SK-N-SH (cell line): ENCODE results near the gene SPO11. TPM values are rescaled to one million over a fixed set of nuclear protein-coding genes. Genes with fewer than 3 reads are reported as not detected.

ENCODE experiments used
- CTCF ChIA-PET: fragments of 300-600, 350-600 bp; formaldehyde crosslinking; extraction: SDS; loops from one replicate; lab custom pipeline; 2021; lab: Yijun Ruan, JAX
- POLR2A ChIA-PET: fragments of 350-600 bp; sonication (Branson Sonifier 250); formaldehyde crosslinking; extraction: SDS; loops from one replicate; lab custom pipeline; 2020; ENCODE audit warnings: antibody characterized with exemption, inconsistent platforms; lab: Yijun Ruan, JAX
- DNase-seq: peaks from one replicate; pipeline ENCODE4 v3.0.0; 2012
- H2AFZ ChIP-seq: fragments of 200-600 bp; sonication (generic); 2 replicates; pipeline ENCODE4 v1.8.1; 2016; ENCODE audit warnings: antibody characterized with exemption, mild to moderate bottlenecking, low read depth
- H3F3A ChIP-seq: fragments of 200-600 bp; sonication (generic); replicated peaks from 2 replicates; pipeline ENCODE3; 2016; ENCODE audit warnings: antibody characterized with exemption, mild to moderate bottlenecking; ENCODE audit not compliant: insufficient read depth
- H3K27ac ChIP-seq, 2 experiments: fragments of 200-500 bp in 1 of 2; fragments of 200-600 bp in 1 of 2; sonication (Bioruptor generic) in 1 of 2; sonication (generic), shearing (Covaris generic) in 1 of 2; 2 replicates each; pipeline versions ENCODE4 v1.5.1 to v1.6.1; 2014 to 2016; ENCODE audit warnings: low read depth in 2 of 2, inconsistent platforms in 1 of 2, low read length in 1 of 2, mild to moderate bottlenecking in 1 of 2, mixed read lengths in 1 of 2
- H3K27me3 ChIP-seq: fragments of 200-600 bp; sonication (generic), shearing (Covaris generic); 2 replicates; pipeline ENCODE4 v1.6.1; 2016; ENCODE audit warnings: mixed run types; ENCODE audit not compliant: insufficient read depth
- H3K36me3 ChIP-seq, 2 experiments: fragments of 200-500 bp in 1 of 2; fragments of 200-600 bp in 1 of 2; sonication (Bioruptor generic) in 1 of 2; sonication (generic) in 1 of 2; replicated peaks in 1 of 2; 2 replicates each; pipeline versions ENCODE3 to v1.5.1; 2014 to 2016; ENCODE audit warnings: low read length in 1 of 2, mild to moderate bottlenecking in 1 of 2; ENCODE audit not compliant: insufficient read depth in 2 of 2, control insufficient read depth in 1 of 2
- H3K4me1 ChIP-seq, 2 experiments: fragments of 200-500 bp in 1 of 2; fragments of 200-600 bp in 1 of 2; sonication (Bioruptor generic) in 1 of 2; sonication (generic), shearing (Covaris generic) in 1 of 2; 2 replicates each; pipeline versions ENCODE4 v1.5.1 to v1.6.1; 2014 to 2016; ENCODE audit warnings: low read depth in 1 of 2, low read length in 1 of 2, mixed run types in 1 of 2; ENCODE audit not compliant: insufficient read depth in 2 of 2, control insufficient read depth in 1 of 2
- H3K4me2 ChIP-seq: fragments of 200-600 bp; sonication (generic), shearing (Covaris generic); 2 replicates; pipeline ENCODE4 v1.6.1; 2017; ENCODE audit warnings: mixed run types
- H3K4me3 ChIP-seq, 2 experiments: fragments of 200-500 bp in 1 of 2; fragments of 200-600 bp in 1 of 2; sonication (Bioruptor generic) in 1 of 2; sonication (generic), shearing (Covaris generic) in 1 of 2; 2 replicates each; pipeline versions ENCODE4 v1.5.1 to v1.8.1; 2014 to 2016; ENCODE audit warnings: low read depth in 2 of 2, inconsistent platforms in 1 of 2, low read length in 1 of 2, mild to moderate bottlenecking in 1 of 2, mixed read lengths in 1 of 2, moderate library complexity in 1 of 2
- H3K79me2 ChIP-seq: fragments of 200-600 bp; sonication (generic); 2 replicates; pipeline ENCODE4 v1.8.1; 2017; ENCODE audit warnings: mild to moderate bottlenecking; ENCODE audit not compliant: insufficient read depth
- H3K9ac ChIP-seq: fragments of 200-600 bp; sonication (generic); 2 replicates; pipeline ENCODE4 v1.6.1; 2017; ENCODE audit warnings: mixed run types
- H3K9me2 ChIP-seq: fragments of 200-600 bp; sonication (generic); 2 replicates; pipeline ENCODE4 v1.6.1; 2017; ENCODE audit warnings: mixed run types
- H3K9me3 ChIP-seq: fragments of 200-600 bp; sonication (generic); 2 replicates; pipeline ENCODE4 v1.6.1; 2017; ENCODE audit warnings: mixed run types, mild to moderate bottlenecking, moderate library complexity
- H4K20me1 ChIP-seq: fragments of 200-600 bp; sonication (generic); 2 replicates; pipeline ENCODE4 v1.6.1; 2017; ENCODE audit warnings: mild to moderate bottlenecking, mixed run types; ENCODE audit not compliant: insufficient read depth
- CHD2 ChIP-seq: fragments of 150-350 bp; IDR thresholded peaks from 2 replicates; pipeline ENCODE4 v1.6.1; 2018; ENCODE audit warnings: low read length; ENCODE audit not compliant: partially characterized antibody
- FOSL2 ChIP-seq: IDR thresholded peaks from 2 replicates; pipeline ENCODE4 v1.4.0; 2012; ENCODE audit warnings: low read depth, mild to moderate bottlenecking, moderate library complexity, borderline replicate concordance
- FOXM1 ChIP-seq: IDR thresholded peaks from 2 replicates; pipeline ENCODE4 v1.4.0; 2012; ENCODE audit warnings: low read depth, mild to moderate bottlenecking
- GATA2 ChIP-seq: sonication (generic); formaldehyde crosslinking; IDR thresholded peaks from 2 replicates; pipeline ENCODE4 v1.5.0; 2020; ENCODE audit warnings: mild to moderate bottlenecking, missing genetic modification reagents
- MEF2A ChIP-seq: IDR thresholded peaks from 2 replicates; pipeline ENCODE4 v1.4.0; 2012; ENCODE audit warnings: low read depth, borderline replicate concordance
- NRF1 ChIP-seq: IDR thresholded peaks from 2 replicates; pipeline ENCODE4 v1.6.1; 2012; ENCODE audit warnings: low read depth, mild to moderate bottlenecking, low read length
- RAD21 ChIP-seq: IDR thresholded peaks from 2 replicates; pipeline ENCODE4 v1.6.1; 2012; ENCODE audit warnings: mild to moderate bottlenecking, low read length
- RCOR1 ChIP-seq: fragments of 150-350 bp; IDR thresholded peaks from 2 replicates; pipeline ENCODE4 v1.6.1; 2017; ENCODE audit warnings: antibody characterized with exemption, low read length
- SIN3A ChIP-seq: IDR thresholded peaks from 2 replicates; pipeline ENCODE4 v1.6.1; 2012; ENCODE audit warnings: low read depth, mild to moderate bottlenecking, low read length, moderate library complexity, borderline replicate concordance
- YY1 ChIP-seq: IDR thresholded peaks from 2 replicates; pipeline ENCODE4 v1.4.0; 2012; ENCODE audit warnings: low read depth, mild to moderate bottlenecking
- WGBS: methylation state at CpG from one replicate; pipeline ENCODE4 v1.1.6; 2017; ENCODE audit warnings: low lambda C conversion rate; 5-methylcytosine and 5-hydroxymethylcytosine counted together
- polyA plus RNA-seq, 3 experiments: library from polyadenylated mRNA; depleted of rRNA; stranded (reverse); fragments of >200 nt; gene quantifications; 2 replicates each; pipeline ENCODE4 v1.2.3, GENCODE V29; 2012
- TF ChIP-seq, protein P1 (sequence below): IDR thresholded peaks from 2 replicates; pipeline ENCODE4 v1.4.0; 2012; ENCODE audit warnings: low read depth
- TF ChIP-seq, protein P2 (sequence below): fragments of 200-600 bp; sonication (generic); IDR thresholded peaks from 2 replicates; pipeline ENCODE4 v1.6.1; 2017; ENCODE audit warnings: antibody characterized with exemption, mild to moderate bottlenecking, moderate library complexity
- TF ChIP-seq, protein P3 (sequence below): IDR thresholded peaks from 2 replicates; pipeline ENCODE4 v1.4.0; 2012; ENCODE audit warnings: low read depth, borderline replicate concordance
- TF ChIP-seq, protein P4 (sequence below): fragments of 150-350 bp; IDR thresholded peaks from 2 replicates; pipeline ENCODE4 v1.6.1; 2016; ENCODE audit warnings: mild to moderate bottlenecking, low read depth, low read length

Gene SPO11
- polyA plus RNA-seq, 1 of the 3 experiments (the other 2 are of a cell fraction) = not detected

DNA sequence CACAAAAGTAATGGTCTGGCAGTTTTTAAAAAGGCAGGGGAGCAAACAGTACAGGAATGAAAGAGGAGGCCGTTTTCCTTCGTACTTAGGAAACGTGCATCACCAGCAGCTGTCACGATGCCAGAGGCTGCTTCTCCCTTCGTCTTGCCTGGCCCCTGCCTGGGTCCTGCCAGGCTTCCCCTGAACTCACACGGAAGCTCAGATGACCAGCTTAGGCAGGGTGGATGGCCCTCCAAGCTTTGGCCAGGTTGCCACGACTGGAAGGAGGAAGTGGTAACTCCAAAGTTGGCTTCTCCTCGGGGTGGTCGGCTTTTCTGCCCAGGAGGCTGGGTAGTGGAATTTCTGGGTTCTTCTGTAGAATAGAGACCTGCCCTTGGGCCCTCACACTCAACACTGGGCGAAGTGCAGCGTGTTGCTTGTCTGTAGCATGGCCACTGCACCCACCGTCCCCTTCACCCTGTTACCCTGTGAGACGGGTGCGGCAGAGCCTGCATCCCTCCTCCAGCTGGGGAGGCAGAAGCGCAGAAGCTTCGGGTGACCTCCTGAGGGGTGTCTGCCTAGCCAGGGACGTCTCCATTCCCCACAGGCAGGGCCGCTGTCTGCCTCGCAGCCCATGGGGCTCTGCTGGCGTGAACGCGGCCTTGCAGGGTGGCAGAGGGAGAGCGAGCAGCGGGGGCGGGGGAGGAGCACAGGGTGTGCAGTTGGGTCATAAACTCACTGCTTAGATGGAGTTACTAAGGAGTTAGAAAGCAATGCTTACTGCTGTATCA is 43.2 kb downstream of the SPO11 start:
- CTCF ChIA-PET = interaction anchor here (1.9 to 2.1 kb wide), 2 partner anchors 9 to 123 kb away, joined by 7 to 8 read pairs; no protein-coding TSS in a partner anchor
- H3K9ac ChIP-seq = no peak overlapping the region
- peaks cover 37 to 92% of the 10 kb centered on the region in 2 experiments for H3K36me3 ChIP-seq

DNA sequence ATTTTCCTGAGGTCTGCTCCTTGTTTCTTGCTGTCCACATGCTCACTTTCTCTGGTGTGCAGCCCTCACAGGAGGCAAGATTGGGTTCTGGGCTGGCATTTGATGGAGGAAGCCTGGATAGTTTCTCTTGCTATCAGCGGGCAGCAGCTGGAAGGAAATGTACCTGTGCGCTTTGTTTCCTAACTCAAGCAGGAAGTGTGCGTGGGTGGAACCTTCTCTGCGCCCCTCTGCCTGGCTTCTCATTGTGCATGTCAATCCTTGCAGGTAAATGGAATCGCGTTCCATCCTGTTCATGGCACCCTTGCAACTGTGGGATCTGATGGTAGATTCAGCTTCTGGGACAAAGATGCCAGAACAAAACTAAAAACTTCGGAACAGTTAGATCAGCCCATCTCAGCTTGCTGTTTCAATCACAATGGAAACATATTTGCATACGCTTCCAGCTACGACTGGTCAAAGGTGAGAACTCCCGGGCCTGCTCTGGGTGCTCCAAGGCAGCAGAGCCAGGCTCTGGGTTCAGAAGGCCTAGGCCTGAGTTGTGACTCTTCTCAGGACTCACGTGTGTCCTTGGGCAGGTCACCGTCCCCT is 44.8 kb downstream of the SPO11 start:
- Histone ChIP-seq H3K9me3 (no peaks in the 10 kb centered on the region), H3K4me2 (no peak overlapping the region), H3K27me3 (no peaks in the 10 kb centered on the region), H3K36me3 (peaks cover 28 to 93% of the 10 kb centered on the region in 2 experiments), H2AFZ (no peak overlapping the region), H3F3A (no peaks in the 10 kb centered on the region), H3K9ac (no peak overlapping the region), H3K27ac (no peak overlapping the region), H3K4me1 (no peaks in the 10 kb centered on the region), H4K20me1 (no peaks in the 10 kb centered on the region), H3K79me2 (no peaks in the 10 kb centered on the region), H3K9me2 (no peaks in the 10 kb centered on the region), H3K4me3 (no peak overlapping the region)
- POLR2A ChIA-PET = interaction anchor here (0.6 kb wide), 1 partner anchor 93 kb away, joined by 3 read pairs; no protein-coding TSS in a partner anchor
- no peak for DNase-seq
- CTCF ChIA-PET = interaction anchor here (0.6 to 3.5 kb wide), 6 partner anchors 28 to 236 kb away, joined by 3 to 19 read pairs (median 4); no protein-coding TSS in a partner anchor
- 97% methylated on average over 10 of the region's 12 CpGs for WGBS
- TF ChIP-seq, protein P1, sequence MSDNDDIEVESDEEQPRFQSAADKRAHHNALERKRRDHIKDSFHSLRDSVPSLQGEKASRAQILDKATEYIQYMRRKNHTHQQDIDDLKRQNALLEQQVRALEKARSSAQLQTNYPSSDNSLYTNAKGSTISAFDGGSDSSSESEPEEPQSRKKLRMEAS = no peak
- TF ChIP-seq FOSL2 (no peak), RAD21 (no peak), SIN3A (no peak), RCOR1 (no peak), NRF1 (no peak), GATA2 (CRISPR knock-in tag) (no peak), FOXM1 (no peak), MEF2A (no peak), YY1 (no peak), CHD2 (no peak)
- TF ChIP-seq, protein P2, sequence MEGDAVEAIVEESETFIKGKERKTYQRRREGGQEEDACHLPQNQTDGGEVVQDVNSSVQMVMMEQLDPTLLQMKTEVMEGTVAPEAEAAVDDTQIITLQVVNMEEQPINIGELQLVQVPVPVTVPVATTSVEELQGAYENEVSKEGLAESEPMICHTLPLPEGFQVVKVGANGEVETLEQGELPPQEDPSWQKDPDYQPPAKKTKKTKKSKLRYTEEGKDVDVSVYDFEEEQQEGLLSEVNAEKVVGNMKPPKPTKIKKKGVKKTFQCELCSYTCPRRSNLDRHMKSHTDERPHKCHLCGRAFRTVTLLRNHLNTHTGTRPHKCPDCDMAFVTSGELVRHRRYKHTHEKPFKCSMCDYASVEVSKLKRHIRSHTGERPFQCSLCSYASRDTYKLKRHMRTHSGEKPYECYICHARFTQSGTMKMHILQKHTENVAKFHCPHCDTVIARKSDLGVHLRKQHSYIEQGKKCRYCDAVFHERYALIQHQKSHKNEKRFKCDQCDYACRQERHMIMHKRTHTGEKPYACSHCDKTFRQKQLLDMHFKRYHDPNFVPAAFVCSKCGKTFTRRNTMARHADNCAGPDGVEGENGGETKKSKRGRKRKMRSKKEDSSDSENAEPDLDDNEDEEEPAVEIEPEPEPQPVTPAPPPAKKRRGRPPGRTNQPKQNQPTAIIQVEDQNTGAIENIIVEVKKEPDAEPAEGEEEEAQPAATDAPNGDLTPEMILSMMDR = no peak
- TF ChIP-seq, protein P3, sequence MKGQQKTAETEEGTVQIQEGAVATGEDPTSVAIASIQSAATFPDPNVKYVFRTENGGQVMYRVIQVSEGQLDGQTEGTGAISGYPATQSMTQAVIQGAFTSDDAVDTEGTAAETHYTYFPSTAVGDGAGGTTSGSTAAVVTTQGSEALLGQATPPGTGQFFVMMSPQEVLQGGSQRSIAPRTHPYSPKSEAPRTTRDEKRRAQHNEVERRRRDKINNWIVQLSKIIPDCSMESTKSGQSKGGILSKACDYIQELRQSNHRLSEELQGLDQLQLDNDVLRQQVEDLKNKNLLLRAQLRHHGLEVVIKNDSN = no peak

More for the DNA sequence above, 43.2 kb downstream of the SPO11 start:
- Histone ChIP-seq H3K4me1 (no peaks in the 10 kb centered on the region), H3K9me2 (no peaks in the 10 kb centered on the region), H3K4me3 (no peak overlapping the region), H3K27me3 (no peaks in the 10 kb centered on the region), H3K9me3 (no peaks in the 10 kb centered on the region), H2AFZ (no peak overlapping the region), H3K27ac (no peak overlapping the region), H3K4me2 (no peak overlapping the region), H3F3A (no peaks in the 10 kb centered on the region), H4K20me1 (no peaks in the 10 kb centered on the region), H3K79me2 (no peaks in the 10 kb centered on the region)
- WGBS = 95% methylated on average over 21 of the region's 25 CpGs
- POLR2A ChIA-PET = no interaction called here
- DNase-seq = no peak
- TF ChIP-seq, protein P4, sequence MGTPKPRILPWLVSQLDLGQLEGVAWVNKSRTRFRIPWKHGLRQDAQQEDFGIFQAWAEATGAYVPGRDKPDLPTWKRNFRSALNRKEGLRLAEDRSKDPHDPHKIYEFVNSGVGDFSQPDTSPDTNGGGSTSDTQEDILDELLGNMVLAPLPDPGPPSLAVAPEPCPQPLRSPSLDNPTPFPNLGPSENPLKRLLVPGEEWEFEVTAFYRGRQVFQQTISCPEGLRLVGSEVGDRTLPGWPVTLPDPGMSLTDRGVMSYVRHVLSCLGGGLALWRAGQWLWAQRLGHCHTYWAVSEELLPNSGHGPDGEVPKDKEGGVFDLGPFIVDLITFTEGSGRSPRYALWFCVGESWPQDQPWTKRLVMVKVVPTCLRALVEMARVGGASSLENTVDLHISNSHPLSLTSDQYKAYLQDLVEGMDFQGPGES = no peak
